ENCODE data around the gene ILKAP. TPM values are rescaled to one million over a fixed set of nuclear protein-coding genes. Genes with fewer than 3 reads are reported as not detected.

Gene ILKAP
- total and polyA plus RNA-seq, 12 donors, result 12.3 to 131 (median 26.1) TPM

DNA sequence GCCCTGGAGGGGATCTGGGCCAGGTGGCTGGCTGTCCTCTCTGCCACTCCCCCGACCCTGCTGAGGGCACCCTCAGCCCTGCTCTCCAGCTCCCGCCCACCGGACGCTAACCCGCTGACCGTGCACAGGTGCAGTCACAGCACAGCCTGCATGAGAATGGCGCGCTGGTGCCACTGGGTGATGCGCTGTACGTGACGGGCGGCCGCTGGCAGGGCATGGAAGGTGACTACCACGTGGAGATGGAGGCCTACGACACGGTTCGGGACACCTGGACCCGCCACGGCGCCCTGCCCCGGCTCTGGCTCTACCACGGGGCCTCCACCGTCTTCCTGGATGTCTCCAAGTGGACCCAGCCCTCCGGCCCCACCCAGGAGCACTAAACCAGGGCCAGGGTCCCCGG lies 52.8 kb downstream of the ILKAP start:
- intact Hi-C loops (cut with DNase I), result no loop called here
- 90 to 94% (median 91%) methylated on average over 2 to 25 of the region's 25 CpGs for WGBS, 4 donors

DNA sequence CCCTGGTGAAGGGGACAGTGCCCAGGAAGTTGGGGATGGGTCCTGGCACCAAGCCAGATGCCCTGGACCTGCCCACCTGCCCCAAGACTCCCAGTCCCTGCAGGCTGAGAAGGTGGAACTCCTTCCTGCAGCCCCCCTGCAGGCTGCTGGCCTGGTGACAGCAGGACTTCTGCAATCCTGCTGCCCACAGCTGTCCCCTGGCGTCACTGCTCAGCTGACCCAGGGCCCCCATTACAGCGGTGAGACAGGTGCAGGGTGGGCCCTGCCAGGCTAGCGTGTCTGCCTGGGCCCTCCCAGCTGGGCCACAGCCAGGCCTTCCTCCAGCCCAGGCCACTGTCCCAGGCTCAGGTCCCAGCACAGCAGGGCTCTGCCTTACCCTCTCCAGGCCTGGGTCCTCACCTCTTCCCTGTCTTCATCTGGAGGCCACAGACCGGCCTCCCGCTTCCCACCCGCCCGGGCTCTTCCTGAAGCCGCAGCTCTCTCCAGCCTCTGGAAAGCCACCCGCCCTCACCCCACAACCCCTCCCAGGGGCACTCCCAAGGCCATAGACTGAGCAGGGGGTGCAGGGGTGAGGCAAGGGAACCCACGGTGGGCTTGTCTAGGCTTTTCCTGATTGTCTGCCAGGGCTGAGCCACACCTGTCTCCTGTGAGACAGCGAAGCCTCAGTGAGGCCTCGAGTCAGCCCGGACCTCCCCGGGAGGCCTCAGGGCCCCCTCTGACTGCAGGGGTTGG lies 53.5 kb downstream of the ILKAP start:
- intact Hi-C loops (cut with DNase I), result no loop called here
- no peak overlapping the region for H3K4me3 ChIP-seq
- no peaks in the 10 kb centered on the region for H3K9me3 ChIP-seq (replicated peaks in 1 of 3)
- H3K27ac ChIP-seq, result no peak overlapping the region
- no peaks in the 10 kb centered on the region for H3K4me1 ChIP-seq (replicated peaks in 1 of 2)
- H3K36me3 ChIP-seq (replicated peaks in 1 of 2), result no peaks in the 10 kb centered on the region
- TF ChIP-seq POLR2A (IDR thresholded peaks at IDR 0.05), result no peak
- TF ChIP-seq CTCF (IDR thresholded peaks at IDR 0.05), result no peak
- DNase-seq, result no peak
- 73 to 83% (median 78%) methylated on average over 10 to 14 of the region's 14 CpGs for WGBS, 4 donors
- no peaks in the 10 kb centered on the region for H3K27me3 ChIP-seq

More for the DNA sequence above, 52.8 kb downstream of the ILKAP start:
- Histone ChIP-seq H3K27ac (no peak overlapping the region), H3K27me3 (no peaks in the 10 kb centered on the region), H3K4me3 (no peak overlapping the region), H3K9me3 (replicated peaks in 1 of 3) (no peaks in the 10 kb centered on the region), H3K4me1 (replicated peaks in 1 of 2) (no peaks in the 10 kb centered on the region), H3K36me3 (replicated peaks in 1 of 2) (no peaks in the 10 kb centered on the region)
- no peak for DNase-seq
- TF ChIP-seq POLR2A (IDR thresholded peaks at IDR 0.05), result no peak
- no peak for TF ChIP-seq CTCF (IDR thresholded peaks at IDR 0.05)

- no peak for TF ChIP-seq POLR2A (IDR thresholded peaks at IDR 0.05)
- no peak for TF ChIP-seq CTCF (IDR thresholded peaks at IDR 0.05)
- intact Hi-C loops (cut with DNase I), result no loop called here
- Histone ChIP-seq H3K4me1 (replicated peaks in 1 of 2) (no peaks in the 10 kb centered on the region), H3K36me3 (replicated peaks in 1 of 2) (no peaks in the 10 kb centered on the region), H3K4me3 (no peak overlapping the region), H3K9me3 (replicated peaks in 1 of 3) (no peaks in the 10 kb centered on the region), H3K27ac (no peak overlapping the region), H3K27me3 (no peaks in the 10 kb centered on the region)
- WGBS, 4 donors, result 89 to 95% (median 92%) methylated on average over 4 to 15 of the region's 15 CpGs
- no peak for DNase-seq
These were observed 54.5 kb downstream of the ILKAP start for GRCh38 chr2:238148981-238149380.

- Histone ChIP-seq H3K9me3 (replicated peaks in 1 of 3) (no peaks in the 10 kb centered on the region), H3K27ac (no peak overlapping the region), H3K27me3 (no peaks in the 10 kb centered on the region), H3K4me1 (replicated peaks in 1 of 2) (no peaks in the 10 kb centered on the region), H3K4me3 (no peak overlapping the region), H3K36me3 (replicated peaks in 1 of 2) (no peaks in the 10 kb centered on the region)
- WGBS, 4 donors, result 76 to 89% (median 85%) methylated on average over 9 to 13 of the region's 13 CpGs
- no peak for TF ChIP-seq CTCF (IDR thresholded peaks at IDR 0.05)
- TF ChIP-seq POLR2A (IDR thresholded peaks at IDR 0.05), result no peak
- DNase-seq, result no peak
- intact Hi-C loops (cut with DNase I), result no loop called here
These were observed 56.5 kb downstream of the ILKAP start for GRCh38 chr2:238146884-238147544.
